Measurements from ENCODE around the gene C9orf50.
"Not testable (repeated sequence)": the region's sequence is repeated elsewhere in the genome, so short reads cannot be mapped to it uniquely, and the experiment has no call there.

Gene C9orf50

DNA sequence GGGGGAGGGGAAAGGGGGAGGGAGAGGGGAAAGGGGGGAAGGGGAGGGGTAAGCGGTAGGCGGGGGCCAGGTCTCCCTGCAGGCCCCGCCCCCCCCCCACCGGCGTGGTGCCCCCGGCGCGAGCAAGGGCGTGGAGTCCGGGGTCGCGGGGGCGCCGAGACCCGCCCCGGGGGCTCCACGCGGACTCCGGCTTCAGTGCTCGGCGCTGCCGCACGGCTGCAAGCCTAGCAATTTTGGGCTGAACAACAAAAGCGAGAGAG is 10.8 kb downstream of the C9orf50 start:
- peak; percentile 67 for DNase-seq

DNA sequence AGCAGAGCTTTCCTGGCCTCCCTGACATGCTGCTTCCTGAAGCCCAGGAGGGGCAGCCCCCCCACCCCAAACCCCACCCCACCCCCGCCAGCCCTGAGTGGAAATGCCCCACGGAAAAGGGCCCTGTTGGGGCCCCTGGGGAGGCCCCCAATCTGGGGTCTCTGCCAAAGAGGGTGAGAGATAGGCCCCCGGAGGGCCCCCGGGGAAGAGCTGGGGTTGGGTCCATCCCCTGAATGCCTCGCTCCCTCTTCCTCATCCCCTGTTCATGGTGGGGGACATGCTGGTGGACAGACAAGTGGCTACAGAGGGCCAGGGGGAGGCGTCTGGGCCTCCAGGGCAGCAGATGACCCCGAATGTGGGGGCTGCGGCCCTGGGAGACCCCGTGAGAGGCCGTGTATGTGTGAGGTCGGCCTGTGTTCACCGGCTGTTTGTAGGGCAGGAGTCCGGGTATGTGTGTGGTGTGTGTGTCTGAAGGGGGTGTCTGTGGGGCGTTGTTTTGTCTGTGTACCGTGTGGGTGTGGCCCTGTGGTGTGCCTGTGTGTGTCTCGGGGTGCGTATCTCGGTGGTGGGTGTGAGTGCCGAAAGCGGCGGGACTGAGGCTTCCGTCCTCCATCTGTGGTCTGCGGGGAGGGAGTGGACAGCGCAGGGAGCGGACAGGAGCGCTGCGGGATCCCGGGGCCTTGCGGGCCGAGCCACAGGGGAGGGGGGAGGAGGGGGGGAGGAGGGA is 11.3 kb downstream of the C9orf50 start:
- peak; percentile 87 for DNase-seq

DNA sequence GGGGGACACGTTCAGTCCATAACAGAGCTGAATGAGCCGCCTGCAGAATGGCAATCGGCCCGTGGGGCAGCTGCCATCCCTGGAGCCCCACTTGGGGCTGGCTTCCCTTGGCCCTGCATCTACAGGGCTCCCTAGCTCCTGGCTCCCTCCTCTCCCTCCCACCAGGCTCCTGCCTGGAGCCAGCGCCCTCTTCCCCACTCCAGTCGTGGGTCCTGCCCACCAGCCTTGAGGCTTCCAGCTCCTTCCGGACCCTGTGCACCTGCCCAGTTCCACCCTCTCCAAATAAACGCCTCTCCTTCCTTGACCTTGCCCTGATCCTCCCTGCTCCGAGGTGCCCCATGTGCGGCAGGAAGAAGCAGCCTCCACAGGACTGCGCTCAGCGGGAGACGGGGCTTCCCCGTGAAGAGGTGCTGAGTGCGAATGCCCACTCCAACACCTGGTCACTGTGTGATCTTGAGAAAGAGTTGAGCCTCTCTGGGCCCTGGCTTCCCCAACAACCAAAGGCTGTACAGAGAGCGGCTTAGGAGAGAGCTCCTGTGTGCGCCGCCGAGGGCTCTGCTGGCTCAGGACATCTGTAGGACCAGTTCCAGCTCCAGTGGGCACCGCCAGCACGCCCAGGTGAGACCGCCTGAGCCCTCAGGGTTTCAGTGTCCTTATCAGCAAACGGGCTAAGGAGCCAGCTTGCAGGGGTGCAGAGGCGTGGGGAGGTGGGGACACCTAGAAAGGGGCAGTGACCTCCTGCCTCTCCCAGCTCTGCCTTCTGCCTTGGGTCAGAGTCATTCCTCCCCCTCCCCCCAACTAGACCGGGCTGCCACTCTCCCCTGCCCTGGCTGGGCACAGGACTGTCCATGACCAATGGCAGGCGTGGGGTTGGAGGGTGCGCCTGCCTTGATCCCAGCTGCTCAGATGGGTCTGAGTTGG is 12.1 kb downstream of the C9orf50 start:
- peak; percentile 15 for DNase-seq

DNA sequence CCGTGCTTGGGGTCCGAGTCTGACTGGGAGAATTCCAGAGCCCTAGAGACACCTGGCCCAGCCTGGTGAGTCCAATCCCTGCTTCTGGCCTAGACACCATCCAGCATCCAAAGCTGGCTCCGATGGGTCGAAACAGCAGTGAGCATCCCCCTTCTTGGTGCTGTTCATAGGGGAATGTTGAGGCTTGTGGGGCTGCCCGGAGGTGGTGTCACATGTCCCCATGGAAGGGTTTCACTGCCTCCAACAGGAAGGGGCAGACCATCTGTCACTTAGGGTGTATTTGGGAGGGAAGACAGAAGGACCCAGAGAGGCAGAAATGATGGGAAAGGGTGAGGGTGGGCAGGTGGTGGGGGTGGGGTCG is 13.9 kb downstream of the C9orf50 start:
- DNase-seq, result no peak

DNA sequence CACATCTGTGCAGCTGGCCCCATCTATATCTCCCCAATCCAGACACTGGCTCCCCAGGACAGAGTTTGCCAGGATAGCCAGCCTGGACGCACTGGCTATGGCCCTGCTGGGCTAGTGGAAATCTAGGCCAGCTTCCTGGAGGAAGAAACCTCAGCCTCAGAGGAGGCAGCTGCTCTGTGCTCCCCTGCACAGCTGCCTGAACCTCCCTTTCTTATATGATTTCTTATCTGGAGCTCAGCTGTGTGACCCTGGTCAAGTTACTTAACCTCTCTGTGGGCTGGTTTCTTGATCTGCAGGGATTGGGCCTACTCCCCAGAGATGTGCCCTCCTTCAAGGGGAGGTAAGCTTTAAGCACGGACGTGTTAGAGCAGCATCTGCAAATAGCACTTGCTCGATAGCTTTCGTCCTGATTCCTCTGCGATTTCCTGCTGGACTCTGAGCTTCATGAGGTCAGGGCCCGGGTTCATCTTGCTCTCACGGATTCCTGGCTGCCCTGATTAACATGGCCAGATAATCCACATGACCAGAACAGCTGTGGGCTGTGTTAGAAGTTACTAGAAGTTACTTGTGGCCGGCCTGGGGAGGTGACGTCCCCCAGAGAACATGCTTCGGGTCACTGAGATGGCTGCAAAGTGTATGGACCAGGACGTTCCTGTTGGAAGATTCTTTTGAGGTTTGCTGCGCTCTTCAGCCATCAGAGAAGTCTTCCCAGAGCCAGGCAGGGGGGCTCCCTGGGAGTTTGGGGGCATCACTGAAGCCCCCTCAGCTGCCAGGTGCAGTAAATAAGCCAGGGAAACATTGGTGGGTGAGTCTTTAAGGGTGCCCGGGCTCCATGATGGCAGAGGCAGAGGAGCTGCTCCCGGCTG is 14.5 kb downstream of the C9orf50 start:
- no peak for DNase-seq

DNA sequence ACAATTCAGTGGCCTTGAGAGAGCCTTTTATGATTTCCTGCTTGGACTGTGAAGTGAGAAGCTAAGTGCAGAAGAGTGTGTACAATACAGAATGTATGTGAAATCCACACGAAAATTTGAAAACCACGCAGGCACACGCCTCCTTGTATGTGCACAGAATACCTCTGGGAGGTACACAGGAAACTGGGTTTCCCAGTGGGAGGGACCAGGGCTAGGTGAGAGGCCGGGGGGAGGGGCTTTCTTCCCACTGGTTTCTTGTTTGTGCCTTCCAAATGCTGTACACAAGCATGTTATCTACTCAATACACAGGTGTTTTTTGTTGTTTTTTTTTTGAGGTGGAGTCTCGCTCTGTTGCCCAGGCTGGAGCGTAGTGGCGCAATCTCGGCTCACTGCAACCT is 16.1 kb downstream of the C9orf50 start:
- peak; percentile 64 for DNase-seq

DNA sequence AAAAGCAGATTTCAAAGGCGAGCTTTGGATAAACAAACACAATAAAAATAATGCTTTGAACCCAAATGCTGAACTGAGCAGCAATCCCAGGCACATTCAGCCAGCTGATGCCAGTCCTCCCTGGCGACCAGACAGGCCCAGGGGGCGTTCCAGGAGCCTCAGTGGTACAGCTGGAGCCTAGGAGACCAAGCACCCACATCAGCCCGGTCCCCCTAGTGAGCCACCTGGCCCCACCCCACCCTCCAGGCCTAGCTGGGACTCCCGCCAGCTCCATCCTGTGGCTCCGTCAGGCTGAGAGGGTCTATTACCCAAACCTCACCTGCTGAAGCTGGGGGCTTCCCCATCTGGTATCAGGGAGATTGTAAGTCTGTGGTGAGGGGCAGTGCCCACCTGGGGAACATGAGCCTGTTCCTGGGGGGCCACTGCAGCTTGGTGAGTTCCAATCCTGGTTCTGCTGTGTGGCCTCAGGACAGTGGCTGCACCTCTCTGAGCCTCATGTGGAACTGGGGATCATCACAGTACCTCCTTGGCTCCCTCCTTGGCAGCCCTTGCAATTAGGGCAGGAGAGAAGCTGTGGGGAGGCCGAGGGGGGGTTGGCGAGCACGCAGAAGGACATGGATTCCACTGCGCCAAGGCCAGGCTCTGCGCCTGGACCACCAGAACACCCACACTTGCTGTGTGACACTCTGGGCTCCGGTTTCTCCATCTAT is 16.7 kb downstream of the C9orf50 start:
- DNase-seq, result no peak

DNA sequence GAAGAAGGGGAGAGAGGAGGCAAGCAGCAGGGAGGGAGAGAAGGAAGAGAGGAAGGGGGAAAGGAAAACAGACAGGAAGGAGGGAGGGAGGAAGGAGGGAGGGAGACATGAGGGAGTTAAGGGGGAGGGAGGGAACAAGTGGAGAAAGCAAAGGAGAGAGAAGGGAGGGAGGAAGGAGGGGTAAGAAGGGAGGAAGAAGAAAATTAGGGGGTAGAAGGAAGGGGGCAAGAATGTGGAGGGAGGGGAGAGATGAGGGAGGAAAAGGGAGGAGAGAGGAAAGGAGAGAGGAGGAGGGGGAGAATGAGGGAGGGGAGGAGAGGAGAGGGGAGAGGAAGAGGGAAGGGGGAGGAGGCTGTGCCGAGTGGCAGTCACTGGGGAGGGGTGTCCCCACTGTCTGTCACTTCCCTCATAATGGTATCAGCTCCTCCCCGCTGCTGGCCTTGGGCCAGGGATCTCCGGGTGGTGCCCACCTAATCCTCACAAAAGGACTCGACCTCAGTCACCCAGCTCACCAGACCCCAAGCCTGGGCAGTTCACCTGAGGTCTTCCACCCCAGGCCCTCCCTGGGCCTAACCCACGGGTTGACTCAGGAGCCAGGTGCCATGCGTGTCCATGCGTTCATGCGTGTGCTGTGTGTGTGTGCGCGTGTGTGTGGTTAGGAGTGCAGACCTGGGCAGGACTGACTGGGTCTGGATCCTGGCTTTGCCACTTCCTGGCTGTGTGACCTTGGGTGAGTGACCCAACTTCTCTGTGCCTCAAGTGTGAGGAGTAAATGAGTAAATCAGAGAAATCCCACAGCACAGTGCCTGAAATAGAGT is 18.1 kb downstream of the C9orf50 start:
- no peak for DNase-seq

DNA sequence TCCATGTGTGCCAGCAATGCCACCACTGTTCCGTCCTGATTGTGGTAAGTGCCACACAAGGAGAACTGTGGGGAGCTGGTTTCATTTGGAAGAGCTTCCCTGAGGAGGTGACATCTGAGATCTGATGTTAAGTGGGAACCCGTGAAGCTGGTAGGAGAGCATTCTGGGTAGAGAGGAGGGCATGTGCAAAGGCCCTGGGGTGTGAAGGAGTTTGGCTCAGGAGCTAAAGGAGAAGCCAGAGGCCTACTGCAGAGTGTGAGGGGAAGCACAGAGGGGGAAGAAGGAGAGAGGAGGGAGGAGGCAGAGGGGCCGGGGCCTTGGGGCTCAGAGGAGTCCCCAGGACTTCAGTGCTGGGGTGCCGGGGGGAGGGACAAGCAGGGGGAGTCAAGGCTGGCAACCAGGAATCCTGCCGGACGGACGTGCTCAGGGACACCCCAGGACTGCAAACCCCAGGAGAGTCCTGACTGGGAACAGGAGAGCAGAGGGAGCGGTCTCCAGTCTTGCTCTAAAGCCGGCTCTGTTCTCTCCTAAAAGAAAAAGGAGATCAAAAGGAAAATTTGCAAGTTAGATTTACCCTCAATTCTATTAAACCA is 19.7 kb downstream of the C9orf50 start:
- no peak for DNase-seq

DNA sequence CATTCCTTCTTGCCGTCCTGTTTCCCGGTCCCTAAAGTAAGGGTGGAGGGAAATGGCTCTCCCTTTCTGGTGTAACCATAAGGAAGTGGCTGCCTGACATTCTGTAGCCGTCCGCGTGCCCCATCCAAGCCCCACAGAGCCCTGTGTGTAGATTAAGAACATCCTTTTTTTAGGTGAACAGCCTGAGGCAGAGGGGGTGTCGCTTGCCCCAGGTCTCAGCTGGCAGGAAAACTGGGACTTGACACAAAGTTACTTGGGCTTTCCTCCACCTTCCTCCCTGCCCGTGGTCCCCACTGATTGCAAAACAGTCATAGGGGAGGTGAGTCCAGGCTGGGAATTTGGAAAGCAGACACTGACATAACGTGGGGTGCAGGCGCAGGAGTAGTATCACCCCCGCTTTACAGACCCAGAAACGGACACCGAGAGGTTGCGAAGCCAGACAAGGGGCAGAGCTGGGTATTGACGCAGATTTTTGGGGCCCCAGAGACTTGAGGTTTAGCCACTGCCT is 22.8 kb downstream of the C9orf50 start:
- DNase-seq, result no peak

DNA sequence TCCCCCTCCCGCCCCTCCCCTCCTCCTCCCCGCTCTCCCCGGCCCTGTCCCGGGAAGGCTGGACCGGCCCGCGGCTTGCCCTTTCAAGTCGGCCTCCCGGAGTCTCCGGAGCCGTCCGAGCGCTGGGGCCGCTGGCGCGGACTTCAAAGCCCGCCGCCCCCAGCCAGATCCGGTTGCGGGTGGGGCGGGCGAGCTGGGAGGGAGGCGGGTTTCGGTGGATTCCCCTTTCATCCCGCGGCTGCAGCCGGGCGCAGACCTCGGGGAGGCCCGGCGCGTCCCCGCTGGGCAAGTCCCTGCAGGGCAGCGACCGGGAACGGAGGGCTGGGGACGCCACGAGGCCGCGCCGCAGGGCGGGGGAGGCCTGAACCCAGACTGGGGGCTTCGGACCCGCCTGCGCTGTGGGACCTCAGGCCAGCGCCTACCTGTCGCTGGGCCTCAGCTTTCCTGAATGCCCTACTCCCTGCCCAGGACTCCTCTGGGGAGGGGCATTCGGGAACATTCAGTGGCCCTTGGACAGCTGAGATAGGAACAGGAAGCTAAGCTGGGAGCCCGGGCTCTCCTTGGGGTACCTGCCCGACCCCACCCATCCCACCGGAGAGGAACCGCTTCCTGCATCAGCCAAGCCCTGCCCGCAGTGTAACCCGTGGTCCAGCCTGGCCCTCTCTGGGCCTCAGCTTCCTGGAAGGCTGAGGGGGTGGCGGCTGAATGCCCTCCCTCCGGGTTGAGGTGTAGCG is 23.4 kb downstream of the C9orf50 start:
- peak; percentile 49 for DNase-seq

DNA sequence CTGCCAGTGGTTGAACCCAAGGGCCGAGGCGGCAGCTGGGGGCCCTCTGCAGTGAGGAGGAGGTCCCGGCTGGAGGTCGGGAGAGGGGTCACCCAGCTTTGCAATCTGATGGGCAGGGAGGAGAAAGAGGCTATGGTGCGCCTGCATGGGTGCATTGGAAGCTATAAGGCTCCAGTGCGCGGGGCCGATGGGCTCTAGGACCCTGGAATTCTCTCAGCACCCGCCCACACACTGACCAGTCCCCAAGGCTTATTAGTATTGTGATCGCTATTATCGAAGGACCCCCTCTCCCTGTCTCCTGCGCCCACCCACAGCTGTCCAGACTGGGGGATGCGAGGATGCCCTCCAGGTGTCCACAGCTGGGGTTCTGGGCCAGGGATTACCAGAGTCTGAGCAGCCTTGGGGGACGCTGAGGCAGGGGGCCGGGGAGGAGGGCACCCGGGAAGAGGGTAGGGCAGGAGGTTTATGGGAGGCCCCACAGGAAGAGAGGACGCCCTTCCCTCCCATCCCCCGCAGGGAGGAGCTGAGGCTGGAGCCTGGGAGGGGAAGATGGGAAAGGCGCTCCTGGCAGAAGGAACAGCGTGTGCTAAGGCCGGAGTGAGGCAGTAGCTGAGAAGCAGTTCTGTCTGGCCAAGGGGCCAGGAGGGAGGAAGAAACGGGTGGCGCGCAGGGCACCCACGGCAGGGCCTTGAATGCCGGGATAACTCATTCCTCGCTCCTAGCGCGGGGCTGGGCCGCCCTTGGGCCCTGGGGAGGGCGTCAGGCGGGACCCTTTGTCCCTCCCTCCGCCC is 24.2 kb downstream of the C9orf50 start:
- peak; percentile 20 for DNase-seq

DNA sequence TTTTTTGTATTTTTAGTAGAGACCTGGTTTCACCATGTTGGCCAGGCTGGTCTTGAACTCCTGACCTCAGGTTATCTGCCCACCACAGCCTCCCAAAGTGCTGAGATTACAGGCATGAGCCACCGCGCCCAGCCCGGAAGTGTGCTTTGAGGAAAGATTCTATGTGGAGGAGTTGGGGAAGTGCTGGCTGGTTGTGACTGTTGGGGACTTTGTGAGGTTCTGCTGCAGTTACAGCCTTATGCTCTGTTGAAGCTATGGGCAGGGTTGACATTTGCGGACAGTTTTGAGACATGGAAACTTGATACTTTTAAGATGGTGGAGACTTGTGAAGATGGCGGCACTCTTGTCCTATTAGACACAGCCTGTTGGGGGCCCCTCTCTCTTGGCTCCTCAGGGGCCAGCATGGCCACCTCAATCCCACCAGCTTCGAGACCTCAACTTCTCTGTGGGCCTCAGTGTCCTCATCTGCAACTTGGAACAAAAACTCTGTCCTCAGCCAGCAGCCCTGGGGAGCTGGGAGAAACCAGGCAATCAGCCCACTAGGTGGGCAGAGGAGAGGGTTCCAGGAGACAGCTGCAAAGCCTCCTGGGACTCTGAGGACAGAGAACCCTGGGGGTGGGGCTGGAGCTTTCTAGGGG is 24.9 kb downstream of the C9orf50 start:
- DNase-seq, result no peak

DNA sequence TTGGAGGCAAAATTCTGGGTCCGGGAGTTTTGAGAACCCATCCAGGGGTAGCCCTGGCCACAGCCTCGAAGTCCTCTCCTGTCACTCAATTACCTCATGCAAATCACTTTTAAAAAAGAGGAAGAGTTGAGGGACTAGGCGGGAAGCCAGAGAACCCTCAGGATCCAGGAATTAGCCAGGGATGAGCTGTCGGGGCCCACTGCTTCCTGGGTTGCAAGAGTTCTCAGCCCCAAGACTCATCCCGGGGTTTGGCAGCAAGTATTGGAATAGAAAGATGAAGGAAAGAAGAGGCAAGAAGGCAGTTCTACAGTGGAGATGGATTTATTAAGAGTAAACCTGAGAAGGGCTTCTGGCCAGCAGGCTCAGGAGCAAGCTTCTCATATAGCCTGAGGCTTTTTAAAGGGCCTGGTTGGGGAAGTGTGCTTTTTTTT is 25.6 kb downstream of the C9orf50 start:
- no peak for DNase-seq

DNA sequence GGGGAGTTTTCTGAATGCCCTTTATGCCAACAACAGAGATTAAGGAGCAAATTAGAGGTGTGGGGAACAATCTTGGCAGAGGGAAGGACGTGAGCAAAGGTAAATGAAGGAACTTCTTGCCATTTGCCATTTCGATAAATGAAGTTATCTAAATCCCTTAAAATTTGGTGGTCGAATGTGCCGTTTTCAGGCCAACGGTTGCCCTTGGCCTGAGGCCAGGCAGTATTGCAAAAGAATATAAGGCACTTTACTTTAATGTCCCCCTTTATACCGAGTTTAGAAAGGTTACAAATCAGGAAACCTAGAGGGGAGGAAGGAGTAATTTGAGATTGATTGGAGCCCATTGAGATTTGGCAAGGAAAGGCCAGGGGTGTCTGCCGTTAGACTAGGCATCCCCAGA is 26.3 kb downstream of the C9orf50 start:
- no peak for DNase-seq

DNA sequence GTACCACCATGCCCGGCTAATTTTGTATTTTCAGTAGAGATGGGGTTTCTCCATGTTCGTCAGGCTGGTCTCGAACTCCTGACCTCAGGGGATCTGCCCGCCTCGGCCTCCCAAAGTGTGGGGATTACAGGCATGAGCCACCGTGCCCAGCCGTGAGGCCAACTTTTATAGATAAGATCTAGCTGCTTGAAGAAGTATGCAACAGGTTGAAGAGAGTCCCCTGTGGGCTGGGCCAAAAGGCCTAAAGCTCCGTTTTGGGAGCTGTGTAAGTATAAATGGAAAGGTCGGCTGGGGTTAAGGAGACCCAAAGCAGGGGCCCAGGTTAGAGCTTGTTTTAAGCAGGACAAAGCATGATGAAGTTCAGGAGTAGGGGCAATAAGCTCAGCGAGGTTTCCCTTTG is 28.1 kb downstream of the C9orf50 start:
- not testable (repeated sequence) for DNase-seq

DNA sequence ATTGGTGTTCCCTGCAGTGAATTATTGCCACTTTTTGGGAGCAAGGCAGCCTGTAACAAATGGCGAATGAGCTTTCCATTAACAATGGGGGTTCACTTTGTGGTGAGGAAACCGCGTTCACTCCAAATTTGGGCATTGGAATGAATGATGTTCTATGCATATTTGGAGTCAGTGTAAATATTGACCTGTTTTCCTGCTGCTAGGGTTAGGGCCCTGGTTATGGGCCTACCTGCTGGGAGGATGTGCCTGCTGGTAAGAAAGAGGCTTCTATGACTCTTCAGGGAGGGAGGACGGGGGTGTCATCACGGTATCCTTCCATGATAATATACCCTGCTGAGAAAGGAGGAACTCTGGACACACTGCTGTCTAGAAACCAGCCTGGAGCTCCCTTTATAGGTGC is 29.0 kb downstream of the C9orf50 start:
- no peak for DNase-seq

DNA sequence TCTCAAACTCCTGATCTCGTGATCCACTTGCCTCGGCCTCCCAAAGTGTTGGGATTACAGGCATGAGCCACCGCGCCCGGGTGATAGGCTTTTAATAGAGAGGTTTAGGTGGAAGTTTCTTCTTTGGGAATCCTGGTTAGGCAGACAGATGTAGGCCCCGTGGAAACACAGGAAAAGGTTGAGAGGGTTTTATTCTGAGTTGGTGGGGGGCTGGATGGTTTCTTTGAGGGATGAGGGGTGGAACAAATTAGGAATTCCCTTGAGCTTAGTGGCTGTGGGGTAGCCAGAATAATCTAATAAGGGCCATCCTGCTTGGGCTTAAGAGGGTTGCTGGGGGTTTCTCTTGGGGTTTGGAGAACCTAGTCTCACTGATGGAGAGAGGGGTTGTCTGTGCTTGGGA is 30.4 kb downstream of the C9orf50 start:
- no peak for DNase-seq
